Stimulated activated CD4-positive, alpha-beta T cell treated with anti-CD3 and anti-CD28 coated beads, Interleukin-15, amount 100 ng/mL, for 24 hours (primary cell): ENCODE measurements around the gene SOCS1.
"Not testable (repeated sequence)": the region's sequence is repeated elsewhere in the genome, so short reads cannot be mapped to it uniquely, and the experiment has no call there.

Source experiments
- DNase-seq: peaks from one replicate; pipeline ENCODE4 v3.0.0-alpha.2; 2020

The SOCS1 gene

GRCh38 chr16:11255737-11256660 lies at the start of gene SOCS1:
SOCS1 (minus strand) TSS chr16:11256204; CDS start chr16:11255478, 726 bp downstream.
- DNase-seq, result peak; percentile 90

- DNase-seq, result no peak
These were observed 47.6 kb upstream of the SOCS1 start for GRCh38 chr16:11303405-11304138.

- DNase-seq, result no peak
These were observed 47.0 kb upstream of the SOCS1 start for GRCh38 chr16:11302977-11303376.

DNA sequence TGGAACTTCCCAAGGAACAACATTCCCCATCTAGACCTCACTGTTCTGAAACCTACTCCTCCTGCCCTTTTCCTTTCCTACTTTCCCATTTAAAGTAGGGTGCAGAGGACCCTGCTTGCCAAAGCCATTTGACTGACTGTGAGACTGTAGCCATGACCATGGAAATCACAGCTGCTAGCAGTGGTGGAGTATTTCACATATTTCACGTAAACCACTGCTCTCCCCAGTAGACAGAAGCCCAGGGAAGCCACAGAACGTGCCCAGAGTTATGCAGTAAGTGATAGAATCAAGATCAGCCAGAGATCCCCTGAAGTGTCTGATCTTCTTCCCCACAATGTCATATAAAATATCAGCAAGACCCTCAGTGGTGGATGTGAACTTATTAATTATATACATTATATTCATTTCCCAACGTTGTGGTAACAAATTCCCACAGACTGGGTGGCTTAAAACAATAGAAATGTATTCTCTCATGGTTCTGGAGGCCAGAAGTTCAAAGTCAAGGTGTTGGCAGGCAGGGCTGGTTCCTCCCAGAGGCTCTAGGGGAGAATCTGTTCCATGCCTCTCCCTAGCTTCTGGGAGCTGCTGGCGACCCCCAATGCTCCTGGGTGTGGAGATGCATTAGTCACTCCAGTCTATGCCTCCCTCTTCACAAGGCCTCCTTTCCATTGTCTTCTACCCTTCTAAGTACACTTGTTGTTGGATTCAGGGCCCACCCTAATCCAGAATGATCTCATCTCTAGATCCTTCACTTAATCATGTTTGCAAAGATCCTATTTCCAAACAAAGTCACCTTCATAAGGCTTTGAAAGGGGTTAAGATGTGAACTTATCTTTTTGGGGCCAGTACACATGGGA lies 45.9 kb upstream of the SOCS1 start:
- DNase-seq, result no peak

GRCh38 chr16:11300560-11300892 lies 44.5 kb upstream of the SOCS1 start:
- DNase-seq, result no peak

- DNase-seq, result no peak
These were observed 44.0 kb upstream of the SOCS1 start for GRCh38 chr16:11299865-11300559.

DNA sequence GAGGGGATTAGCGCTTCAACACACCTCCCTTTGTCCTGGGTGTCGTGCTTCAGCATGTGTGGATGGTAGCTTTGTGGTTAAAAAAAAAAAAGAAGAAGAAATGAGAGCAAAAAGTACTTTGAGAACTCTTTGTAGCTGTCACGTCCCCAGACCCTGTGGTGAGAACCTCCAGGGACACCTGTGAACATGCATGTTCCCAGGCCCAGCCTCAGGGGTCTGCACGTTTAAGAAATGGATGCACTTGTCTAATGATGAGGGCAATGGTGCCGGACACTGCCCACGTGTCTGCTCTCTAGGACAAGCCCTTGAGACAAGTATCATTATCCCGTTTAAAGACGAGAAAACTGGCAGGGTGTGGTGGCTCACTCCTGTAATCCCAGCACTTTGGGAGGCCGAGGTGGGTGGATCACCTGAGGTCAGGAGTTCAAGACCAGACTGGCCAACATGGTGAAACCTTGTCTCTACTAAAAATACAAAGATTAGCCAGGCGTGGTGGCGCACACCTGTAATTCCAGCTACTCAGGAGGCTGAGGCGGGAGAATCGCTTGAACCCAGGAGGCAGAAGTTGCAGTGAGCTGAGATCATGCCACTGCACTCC lies 43.0 kb upstream of the SOCS1 start:
- DNase-seq, result not testable (repeated sequence)

- no peak for DNase-seq
These were observed 42.3 kb upstream of the SOCS1 start for GRCh38 chr16:11298143-11298900.

DNA sequence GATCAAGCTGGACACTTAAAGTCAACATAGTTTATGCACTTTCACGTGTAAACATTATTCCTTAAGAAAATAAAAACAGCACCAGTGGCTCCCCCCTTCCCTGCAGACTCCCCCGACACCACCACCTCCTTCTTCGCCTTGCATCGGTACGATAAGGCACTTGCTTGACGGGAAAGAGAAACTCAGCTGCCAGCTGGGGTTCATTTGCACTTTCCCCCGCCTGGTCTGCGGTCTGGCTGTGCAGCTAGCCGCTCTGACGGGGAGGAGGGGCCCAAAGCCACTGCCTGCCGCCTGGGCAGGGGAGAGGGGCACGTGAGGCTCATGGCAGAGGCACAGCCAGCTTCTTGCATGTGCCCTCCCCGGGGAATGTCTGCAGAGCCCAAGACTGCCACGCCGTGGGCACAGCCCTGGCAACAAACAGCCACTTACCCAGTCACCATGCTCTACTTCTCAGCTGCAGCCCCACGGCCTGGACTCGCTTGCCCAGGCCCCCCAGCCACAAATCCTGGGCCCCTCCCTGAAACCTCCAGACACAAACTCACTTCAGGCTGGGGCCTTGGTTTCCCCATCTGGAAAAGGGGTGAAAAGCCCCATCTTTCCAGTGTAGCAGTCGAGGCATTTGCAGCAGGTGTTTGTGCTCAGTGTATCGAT lies 41.6 kb upstream of the SOCS1 start:
- peak; percentile 76 for DNase-seq

DNA sequence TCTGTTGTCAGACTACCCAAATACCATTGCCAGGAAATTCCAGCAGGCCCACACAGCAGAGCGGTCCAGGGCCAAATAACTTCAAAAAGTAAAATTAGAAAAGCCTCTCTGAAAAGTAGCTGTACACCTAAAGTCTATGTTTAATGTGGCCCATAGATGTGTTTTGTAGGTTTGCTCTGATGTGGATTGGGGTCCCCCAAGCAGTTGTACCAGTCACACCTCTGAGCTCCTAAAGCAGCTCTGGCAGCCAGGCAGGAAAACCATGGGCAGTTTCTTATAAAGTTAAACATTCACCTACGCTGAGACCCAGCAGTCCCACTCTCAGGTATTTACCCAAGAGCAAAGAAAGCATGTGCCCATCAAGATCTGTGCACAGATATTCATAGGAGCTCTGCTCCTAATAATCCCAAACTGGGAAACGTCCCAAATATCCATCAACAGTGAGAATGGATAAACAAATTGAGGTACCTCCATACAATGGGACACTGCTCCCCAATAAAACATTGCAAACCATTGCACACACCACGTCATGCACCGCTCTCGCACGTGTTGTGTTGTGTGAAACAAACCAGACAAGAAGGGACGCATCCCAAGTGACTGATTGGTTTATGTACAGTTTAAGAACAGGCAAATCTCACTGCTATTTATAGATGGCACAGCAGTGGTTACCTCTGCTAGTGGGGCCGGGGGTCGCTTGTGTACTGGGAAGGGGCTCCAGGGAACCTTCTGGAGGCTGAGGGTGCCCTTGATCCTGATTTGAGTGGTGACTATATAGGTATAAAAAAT lies 40.9 kb upstream of the SOCS1 start:
- DNase-seq, result peak; percentile 15

GRCh38 chr16:11296351-11296705 lies 40.3 kb upstream of the SOCS1 start:
- no peak for DNase-seq

DNA sequence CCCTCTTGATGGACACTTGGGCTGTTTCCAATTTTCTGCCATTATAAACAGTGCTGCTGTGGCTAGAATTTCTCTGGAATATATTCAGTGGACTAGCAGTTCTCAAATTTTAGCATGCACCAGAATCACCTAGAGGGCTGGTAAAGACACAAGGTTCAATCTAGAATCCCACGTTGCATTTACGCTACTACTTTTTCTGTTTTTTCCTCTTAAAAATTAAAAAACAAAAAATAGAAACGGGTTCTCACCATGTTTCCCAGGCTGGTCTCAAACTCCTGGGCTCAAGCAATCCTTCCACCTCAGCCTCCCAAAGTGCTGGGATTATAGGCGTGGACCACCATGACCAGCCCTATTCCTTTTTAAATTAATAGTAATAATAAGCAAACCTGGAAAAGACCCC lies 39.7 kb upstream of the SOCS1 start:
- DNase-seq, result no peak

DNA sequence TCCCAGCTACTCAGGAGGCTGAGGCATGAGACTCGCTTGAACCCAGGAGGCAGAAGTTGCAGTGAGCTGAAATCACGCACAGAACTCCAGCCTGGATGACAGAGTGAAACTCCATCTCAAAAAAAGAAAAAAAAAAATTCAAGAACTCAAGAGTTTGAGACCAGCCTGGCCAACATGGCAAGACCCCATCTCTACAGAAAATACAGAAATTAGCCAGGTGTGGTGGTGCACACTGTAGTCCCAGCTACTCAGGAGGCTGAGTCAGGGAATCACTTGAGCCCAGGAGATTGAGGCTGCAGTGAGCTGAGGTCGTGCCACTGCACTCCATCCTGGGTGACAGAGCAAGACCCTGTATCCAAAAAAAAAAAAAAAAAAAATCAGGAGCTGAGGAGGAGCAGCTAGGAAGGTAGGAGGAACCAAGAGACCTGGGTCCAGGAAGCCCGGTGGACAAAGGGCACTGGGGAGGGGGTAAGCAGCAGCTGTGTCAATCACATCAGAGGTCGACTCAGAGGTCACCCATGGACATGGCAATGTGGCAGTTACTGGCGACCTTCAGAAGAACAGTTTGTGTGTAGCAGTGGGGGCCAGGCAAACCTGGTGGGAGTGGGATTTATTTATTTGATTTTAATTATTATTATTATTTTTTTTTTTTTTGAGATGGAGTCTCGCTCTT lies 36.2 kb upstream of the SOCS1 start:
- no peak for DNase-seq

DNA sequence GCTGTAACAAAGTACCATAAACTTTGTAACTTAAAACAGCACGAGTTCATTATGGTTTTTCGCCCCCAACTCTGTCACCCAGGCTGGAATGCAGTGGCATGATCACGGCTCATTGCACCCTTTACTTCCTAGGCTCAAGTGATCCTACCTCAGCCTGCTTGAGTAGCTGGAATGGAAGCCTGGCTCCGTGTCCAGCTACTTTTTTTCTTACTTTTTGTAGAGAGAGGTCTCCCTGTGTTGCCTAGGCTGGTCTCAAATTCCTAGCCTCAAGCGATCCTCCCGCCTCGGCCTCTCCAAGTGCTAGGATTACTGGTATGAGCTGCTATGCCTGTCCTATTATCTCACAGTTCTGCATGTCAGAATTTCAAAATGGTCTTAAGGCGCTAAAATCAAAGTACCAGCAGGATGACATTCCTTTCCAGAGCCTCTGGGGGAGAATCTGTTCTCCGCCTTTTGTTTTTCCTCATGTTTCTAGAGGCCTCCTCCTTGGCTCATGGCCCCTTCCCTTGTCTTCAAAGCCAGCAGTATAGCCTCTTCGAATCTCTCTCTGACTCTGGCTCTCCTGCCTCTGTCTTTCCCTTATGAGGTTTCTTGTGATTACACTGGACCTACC lies 35.2 kb upstream of the SOCS1 start:
- no peak for DNase-seq

- no peak for DNase-seq
These were observed 34.3 kb upstream of the SOCS1 start for GRCh38 chr16:11290102-11290893.

DNA sequence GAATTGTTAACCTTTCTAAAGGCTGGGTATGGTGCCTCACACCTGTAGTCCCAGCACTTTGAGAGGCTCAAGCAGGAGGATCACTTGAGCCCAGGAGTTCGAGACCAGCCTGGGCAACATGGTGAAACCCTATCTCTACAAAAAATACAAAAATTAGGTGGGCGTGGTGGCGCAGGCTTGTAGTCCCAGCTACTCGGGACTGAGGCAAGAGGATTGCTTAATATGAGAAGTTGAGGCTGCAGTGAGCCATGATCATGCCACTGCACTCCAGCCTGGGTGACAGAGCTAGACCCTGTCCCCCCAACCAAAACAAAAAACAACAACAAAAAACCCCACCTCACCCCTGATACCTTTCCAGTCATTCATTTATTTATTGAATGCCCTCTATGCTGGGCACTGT lies 33.7 kb upstream of the SOCS1 start:
- not testable (repeated sequence) for DNase-seq

- DNase-seq, result no peak
These were observed 33.2 kb upstream of the SOCS1 start for GRCh38 chr16:11289202-11289601.

DNA sequence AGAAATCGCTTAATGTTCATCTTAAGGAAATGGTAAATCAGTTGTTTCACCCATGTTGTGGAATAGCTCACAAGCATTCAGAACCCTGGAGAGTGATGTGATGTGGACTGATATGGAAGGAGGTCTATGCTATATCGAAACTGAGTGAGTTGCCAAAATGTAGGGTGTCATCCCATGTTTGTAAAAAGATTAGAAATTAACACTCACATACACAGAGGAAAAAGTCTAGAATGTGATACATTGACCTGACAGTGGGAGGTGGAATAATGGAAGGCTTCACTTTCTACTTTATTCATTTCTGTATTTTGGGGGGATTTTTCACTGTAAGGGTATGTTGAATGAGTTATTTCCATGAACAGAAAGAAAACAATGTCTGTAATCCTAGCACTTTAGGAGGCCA lies 29.8 kb upstream of the SOCS1 start:
- DNase-seq, result no peak
